Measurements from ENCODE around the gene CDH13.

The CDH13 gene

GRCh38 chr16:83724585-83724984 is 1097.8 kb downstream of the CDH13 start:
- DNase-seq (ENCODE audit: low read depth) = no peak

DNA sequence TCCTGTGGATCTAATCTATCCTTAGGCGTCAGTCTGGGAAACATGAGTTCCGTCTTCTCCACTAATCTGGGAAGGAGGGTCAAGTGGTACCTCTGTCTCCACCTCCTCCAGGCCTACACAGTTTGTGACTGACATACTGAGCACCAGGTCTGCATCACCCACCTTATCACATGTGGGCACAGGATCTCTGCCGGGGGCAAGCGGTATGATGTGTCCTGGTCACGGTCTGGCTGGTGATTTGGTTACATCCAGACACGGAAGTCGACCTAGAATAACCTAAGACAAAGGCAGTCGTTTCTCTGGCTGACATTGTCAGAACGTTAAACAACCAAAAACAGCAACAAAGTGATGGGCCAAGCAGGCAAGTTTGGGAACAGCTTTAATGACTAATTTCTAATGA is 1098.5 kb downstream of the CDH13 start:
- no peak for DNase-seq (ENCODE audit: low read depth)

DNA sequence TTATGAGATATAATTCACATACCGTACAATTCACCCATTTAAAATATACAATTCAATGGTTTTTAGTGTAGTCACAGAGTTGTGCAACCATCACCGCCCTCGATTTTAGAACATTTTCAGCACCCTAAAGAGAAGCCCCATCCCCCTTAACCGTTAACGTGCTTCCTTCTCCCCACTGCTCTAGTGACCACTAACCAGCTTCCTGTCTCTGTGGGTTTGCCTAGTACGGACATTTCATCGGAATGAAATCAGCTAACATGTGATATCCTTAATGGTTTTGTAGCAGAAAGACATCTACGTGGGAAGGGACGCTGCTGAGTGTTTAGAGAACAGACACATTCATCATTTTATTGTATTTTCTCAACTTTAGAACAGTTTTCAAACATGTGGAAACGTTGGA is 1100.2 kb downstream of the CDH13 start:
- DNase-seq (ENCODE audit: low read depth) = no peak

DNA sequence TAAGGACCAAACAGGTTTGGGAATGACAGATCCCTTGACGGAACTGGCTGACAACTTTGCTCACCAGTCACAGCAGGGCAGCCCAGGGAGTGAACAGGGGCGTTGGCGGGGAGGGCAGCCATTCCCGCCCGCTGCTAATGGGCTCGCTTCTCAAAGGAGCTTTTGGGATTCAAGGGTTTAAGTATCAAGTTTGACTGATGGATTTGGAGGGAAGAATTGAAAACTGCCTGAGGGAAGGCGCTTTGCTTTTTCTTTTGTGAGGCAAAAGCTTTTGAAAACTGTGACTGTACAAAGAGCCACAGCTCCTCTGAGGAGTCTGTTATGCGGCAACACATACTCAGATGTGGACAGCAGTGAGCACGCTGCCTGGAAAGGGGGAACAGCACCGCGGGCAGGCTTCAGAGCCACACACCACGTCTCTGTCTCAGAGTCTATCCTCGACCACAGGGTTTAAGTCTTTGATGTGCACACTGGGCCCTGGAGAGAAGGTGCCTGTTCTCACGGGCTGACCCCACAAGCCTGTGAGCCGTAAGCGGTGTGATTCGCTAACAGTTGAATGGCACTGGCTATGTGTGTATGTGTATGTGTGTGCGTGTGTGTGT is 1101.1 kb downstream of the CDH13 start:
- no peak for DNase-seq (ENCODE audit: low read depth)

GRCh38 chr16:83728492-83728891 is 1101.7 kb downstream of the CDH13 start:
- no peak for DNase-seq (ENCODE audit: low read depth)

- no peak for DNase-seq (ENCODE audit: low read depth)
These were observed 1104.0 kb downstream of the CDH13 start for GRCh38 chr16:83730812-83731211.

DNA sequence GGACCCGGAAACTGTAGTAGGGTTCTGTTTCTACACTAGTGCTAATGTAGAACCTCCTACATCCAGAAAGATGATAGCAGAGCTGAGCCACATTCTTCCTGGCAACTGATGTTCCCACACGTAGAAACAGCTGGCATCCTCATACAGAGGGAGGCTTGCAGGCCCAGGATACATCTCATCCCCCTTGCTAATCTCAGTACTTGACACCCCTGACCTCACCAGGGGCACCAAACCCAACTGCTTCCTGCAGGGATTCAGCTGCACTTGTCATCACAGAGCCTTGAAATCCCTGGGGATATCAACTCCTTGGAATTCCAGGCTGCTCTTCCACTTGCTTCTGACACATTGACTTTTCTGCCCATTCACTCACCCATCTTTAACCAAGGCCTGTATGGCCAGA is 1105.8 kb downstream of the CDH13 start:
- no peak for DNase-seq (ENCODE audit: low read depth)

- DNase-seq (ENCODE audit: low read depth) = no peak
These were observed 1106.5 kb downstream of the CDH13 start for GRCh38 chr16:83733301-83733700.

DNA sequence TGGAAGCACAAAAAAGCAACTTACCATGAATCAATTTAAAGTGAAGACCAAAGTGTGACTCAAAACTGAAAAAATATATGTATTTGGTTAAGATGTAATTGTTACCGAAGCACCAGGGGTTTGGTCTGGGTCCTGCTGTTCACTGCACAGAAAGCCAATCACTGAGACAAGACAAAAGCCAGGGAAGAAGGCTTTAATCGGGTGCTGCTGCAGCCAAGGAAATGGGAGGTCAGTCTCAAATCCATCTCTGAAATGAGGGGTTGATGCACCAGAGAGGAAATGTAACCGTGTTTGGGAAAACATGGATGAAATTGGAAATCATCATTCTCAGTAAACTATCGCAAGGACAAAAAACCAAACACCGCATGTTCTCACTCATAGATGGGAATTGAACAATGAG is 1107.4 kb downstream of the CDH13 start:
- no peak for DNase-seq (ENCODE audit: low read depth)

GRCh38 chr16:83737729-83738354 is 1111.1 kb downstream of the CDH13 start:
- DNase-seq (ENCODE audit: low read depth) = no peak

DNA sequence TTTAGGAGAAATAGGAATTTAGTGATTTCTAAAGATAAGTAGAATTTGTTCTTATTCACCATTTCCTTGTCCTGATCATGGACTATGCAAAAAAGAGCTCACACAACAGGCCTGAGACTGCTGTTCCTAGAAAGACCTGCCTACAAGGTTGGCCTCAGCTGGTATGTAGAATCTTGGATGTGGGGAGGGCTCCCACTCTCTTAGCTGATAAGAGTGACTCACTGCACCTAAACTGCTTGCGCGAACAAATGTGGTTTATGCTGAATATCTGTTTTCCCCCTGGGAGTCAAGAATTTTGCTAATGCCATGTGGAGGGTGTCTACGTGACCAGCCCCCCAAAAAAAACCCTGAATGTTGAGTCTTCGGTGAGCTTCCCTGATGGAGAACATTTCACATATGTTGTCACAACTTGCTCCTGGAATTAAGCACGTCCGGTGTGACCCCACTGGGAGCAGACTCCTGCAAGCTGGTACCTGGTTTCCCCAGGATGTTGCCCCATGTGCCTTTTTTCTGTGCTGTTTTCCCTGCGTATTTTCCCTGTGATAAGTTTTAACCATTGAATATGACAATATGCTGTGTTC is 1112.2 kb downstream of the CDH13 start:
- no peak for DNase-seq (ENCODE audit: low read depth)

GRCh38 chr16:83742124-83742899 is 1115.5 kb downstream of the CDH13 start:
- DNase-seq (ENCODE audit: low read depth) = no peak

GRCh38 chr16:83743241-83743640 is 1116.5 kb downstream of the CDH13 start:
- DNase-seq (ENCODE audit: low read depth) = no peak

DNA sequence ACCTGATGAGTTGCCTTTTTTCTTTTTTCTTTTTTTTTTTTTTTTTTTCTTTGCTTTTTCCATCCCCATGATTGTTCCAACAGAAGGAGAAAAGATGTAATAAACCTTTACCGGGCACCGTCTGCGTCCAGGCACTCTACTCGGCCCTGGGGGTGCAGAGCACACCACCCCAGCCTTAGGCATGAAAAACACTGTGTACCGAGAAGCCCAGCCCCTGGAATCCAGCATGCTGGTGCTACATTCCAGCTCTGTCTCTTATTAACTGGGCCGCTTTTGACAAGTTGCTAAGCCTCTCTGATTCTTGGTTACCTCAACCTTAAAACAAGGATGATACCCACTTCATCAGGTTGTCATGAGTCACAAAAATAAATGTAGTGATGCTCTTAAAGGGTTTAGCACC is 1117.0 kb downstream of the CDH13 start:
- DNase-seq (ENCODE audit: low read depth) = no peak

DNA sequence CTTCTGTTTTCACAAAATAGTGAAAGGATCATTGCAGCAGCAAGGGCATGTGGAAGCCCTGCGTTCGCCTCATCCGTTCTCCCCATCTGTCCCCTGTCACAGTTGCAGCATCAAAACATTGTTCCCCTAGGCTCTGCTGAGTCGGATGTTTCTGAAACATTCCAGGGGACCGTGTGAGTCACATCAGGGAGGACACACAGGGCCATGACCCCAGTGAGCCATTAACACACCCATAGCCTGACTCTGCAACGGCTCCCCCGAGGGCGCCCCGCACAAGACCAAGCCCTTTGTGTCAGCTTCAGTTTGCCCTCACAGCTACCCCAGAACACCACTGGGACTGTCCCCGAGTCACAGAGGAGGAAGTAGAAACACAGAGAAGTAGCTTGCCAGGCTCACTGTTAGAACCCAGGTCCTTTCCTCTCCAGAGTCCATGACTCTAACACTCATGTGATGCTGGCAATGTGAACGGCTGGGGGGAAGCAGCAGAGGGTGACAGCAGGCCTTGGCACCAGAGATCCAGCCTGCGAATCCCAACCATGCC is 1117.7 kb downstream of the CDH13 start:
- DNase-seq (ENCODE audit: low read depth) = no peak

DNA sequence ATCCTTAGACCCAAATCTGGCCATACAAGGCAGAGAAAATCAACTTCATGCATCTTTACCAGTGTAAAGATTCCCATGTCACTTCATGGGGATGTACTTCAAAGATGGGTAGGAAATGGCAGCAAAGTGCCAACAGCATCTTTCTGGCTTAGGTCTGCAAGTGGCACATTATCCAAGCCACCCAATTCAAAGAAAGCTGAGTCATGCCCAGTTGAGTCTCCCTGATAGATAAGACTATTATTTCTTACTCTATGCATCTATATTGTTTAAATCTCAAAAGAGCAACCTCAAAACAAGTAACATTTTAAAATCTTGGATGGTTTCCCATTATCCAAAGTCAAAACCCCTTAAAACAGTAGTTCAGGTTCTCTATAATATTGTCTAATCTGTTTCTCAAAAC is 1119.8 kb downstream of the CDH13 start:
- no peak for DNase-seq (ENCODE audit: low read depth)

DNA sequence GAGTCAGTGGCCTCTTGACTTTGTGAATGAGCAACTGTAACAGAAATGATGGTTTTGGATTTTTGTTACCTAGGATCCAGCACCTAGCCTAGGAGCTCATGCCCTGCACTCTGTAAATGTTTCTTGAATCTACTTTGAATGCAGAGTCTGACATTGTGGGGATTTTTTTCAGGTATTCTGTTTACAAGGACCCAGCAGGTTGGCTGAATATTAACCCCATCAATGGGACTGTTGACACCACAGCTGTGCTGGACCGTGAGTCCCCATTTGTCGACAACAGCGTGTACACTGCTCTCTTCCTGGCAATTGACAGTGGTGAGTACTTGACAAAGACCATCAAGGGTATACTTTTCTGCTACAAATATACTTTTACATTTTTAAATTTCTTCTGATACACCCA is 1121.2 kb downstream of the CDH13 start:
- no peak for DNase-seq (ENCODE audit: low read depth)

DNA sequence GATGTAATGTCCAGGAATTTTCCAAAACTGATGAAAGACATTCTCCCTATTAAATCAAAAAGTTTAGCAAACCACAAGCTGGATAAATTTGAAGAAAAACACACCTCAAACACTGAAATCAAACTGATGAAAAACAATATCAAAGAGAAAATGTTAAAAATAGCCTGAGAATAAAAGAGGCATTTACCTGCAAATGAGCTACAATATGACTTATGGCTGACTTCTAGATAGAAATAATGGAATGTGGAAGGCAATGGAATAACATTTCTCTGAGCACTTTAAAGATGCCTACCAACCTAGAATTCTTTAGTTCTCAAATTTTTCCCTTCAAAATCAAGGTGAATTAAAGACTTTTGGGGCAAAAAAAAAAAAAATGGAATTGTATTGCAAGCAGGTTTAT is 1128.6 kb downstream of the CDH13 start:
- no peak for DNase-seq (ENCODE audit: low read depth)

DNA sequence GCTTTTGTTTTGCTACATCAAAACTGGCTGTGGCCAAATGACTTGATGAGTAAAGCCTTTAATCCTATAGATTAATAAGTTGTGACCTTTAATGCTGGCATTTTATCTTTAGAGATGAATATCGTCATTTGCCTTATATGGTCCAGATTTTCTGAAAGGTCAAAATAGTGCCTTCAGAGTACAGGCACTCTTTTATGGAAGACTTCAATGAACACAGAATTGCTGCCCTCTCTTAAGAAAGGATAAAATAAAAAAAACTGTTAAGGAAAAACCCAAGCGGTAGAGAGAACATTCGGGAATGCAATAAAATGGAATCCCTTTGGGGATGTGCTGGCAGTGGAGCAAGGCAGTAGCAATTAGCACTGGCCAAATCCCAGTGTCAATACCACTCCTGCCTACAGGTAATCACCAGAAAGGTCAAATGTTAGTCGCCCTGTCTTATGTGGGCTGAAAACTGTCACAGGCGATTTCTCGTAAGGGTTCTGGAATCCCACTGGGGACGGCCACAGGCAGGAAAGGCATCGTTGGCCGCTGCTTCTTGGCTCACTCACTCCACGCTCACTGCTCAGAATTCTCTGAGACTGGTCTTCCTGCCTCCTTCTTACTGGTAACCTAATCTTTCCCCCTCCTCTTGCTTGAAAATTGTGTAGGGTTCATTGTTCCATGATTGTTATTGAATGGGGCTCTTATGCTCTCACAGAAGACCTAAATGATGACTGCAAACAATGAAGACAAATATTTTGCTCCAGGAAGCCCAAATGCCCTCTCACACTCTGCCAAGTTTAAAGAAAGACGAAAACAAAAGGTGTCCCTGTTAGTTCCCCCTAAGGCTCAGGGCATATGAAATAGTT is 1135.6 kb downstream of the CDH13 start:
- no peak for DNase-seq (ENCODE audit: low read depth)

DNA sequence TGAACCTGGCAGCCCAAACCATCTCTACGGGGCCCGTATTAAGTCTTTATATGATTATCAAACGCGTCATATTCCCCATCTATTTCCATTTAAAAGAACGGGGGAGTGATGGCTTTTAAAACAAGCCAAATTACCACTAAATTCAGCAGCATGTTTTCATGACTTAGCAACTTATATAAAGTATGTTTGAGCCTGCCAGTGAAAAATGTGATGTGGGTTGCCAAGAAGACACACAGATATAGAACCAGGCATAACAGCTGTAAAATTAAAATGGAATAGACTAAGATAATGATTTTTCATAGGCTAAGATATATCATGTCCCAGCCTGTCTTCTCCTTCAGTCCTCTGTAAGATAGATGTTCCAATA is 1136.2 kb downstream of the CDH13 start:
- DNase-seq (ENCODE audit: low read depth) = no peak

DNA sequence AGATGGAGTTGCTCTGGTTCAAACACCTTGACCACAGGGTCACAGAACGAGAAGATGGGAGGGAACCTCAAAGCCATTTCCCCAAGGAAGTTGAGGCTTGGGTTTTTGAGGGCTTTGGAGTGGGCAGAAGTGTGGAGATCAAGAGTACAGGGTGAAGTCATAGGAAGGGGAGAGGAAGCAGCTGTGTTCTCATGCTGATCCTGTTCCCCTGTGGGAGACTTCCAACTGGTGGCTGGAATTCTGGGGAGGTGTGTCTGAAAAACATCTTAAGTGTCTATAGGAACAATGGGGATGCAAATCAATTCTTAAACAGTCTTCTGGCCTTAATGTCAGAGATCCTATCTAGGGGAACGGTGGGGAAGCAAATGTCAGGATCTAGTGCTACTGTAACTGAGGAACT is 1142.2 kb downstream of the CDH13 start:
- DNase-seq (ENCODE audit: low read depth) = no peak

DNA sequence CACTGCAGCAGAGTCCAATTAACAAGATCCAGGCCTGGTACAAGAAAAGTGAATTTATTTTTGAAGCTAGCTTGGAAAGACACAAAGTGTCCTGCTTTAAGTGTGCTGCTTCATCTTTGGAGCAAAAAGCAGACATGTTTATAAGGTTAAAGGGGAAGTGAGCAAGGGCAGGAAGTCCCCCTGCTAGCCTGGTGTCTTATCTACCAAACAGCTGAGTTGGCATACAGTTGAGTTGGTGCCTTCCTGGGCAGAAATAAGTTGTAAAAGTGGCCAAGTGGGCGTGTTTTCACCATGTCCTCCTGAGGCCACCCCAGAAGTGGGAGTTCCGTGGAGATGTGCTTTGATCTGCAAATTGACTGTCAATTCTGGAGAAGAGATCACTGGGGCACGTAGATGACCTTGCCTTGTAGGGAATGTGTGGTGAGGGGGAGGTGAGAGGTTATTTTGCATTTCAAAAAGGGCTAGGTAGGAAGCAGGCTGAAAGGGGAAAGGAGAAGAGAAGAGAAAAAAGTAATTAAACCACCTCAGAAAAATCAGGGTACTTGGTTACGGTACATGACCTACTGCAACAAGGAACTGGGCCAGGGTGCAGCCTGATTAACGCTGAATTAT is 1142.7 kb downstream of the CDH13 start:
- no peak for DNase-seq (ENCODE audit: low read depth)

Data from fibroblast of the conjunctiva (primary cell).